B cell (primary cell): ENCODE results near the gene ZCCHC24. TPM values are rescaled to one million over a fixed set of nuclear protein-coding genes. Genes with fewer than 3 reads are reported as not detected.

ENCODE experiments used
- ATAC-seq: fragments of 200-7000 bp; cut with Tn5 transposase; one replicate; pipeline ENCODE4 v1.10.0; 2021; ENCODE audit warnings: low read depth, mild to moderate bottlenecking, moderate number of reproducible peaks, moderate library complexity
- CTCF ChIA-PET: fragments of 350-600 bp; sonication (Branson Sonifier 250); formaldehyde crosslinking; loops from one replicate; lab custom pipeline; 2021; ENCODE audit warnings: antibody characterized with exemption, inconsistent platforms; lab: Charles Lee
- POLR2A ChIA-PET: fragments of 350-600 bp; sonication (Branson Sonifier 250); formaldehyde crosslinking; loops from one replicate; lab custom pipeline; 2021; ENCODE audit warnings: antibody characterized with exemption; lab: Charles Lee
- DNase-seq: peaks from one replicate; pipeline ENCODE4 v3.0.0; 2013
- H2AFZ ChIP-seq: 2 replicates; pipeline ENCODE4 v1.6.1; 2012; ENCODE audit warnings: mild to moderate bottlenecking, low read depth, low read length; ENCODE audit not compliant: insufficient read depth, poor library complexity, severe bottlenecking
- H3K27ac ChIP-seq, 2 donors: 1 replicate in 1 of 2; 2 replicates in 1 of 2; pipeline ENCODE4 v1.5.1; 2012 to 2013; ENCODE audit warnings: low read length in 2 of 2, mild to moderate bottlenecking in 2 of 2, moderate library complexity in 1 of 2
- H3K27me3 ChIP-seq, 4 experiments: fragments of 200-600 bp in 1 of 4; sonication (generic) in 1 of 4; replicated peaks in 1 of 4; 1 replicate in 2 of 4; 2 replicates in 2 of 4; pipeline versions ENCODE4 v1.6.1 to v1.7.0; 2013 to 2016; ENCODE audit warnings: low read length in 3 of 4, mild to moderate bottlenecking in 2 of 4, mixed read lengths in 1 of 4, moderate library complexity in 1 of 4; ENCODE audit not compliant: insufficient read depth in 4 of 4, control insufficient read depth in 3 of 4; ENCODE audit errors: control extremely low read depth in 1 of 4
- H3K36me3 ChIP-seq, 2 experiments: replicated peaks in 1 of 2; 1 replicate in 1 of 2; 2 replicates in 1 of 2; pipeline versions ENCODE4 v1.6.1 to v1.7.1; 2013; ENCODE audit warnings: low read length in 1 of 2; ENCODE audit not compliant: insufficient read depth in 2 of 2, control insufficient read depth in 1 of 2; ENCODE audit errors: control extremely low read depth in 1 of 2, extremely low read depth in 1 of 2
- H3K4me1 ChIP-seq, 2 donors: fragments of 200-600 bp in 1 of 2; sonication (generic) in 1 of 2; 1 replicate in 1 of 2; 2 replicates in 1 of 2; pipeline versions ENCODE4 v1.5.1 to v1.6.1; 2013 to 2017; ENCODE audit warnings: low read length in 2 of 2; ENCODE audit not compliant: control insufficient read depth in 2 of 2, insufficient read depth in 2 of 2
- H3K4me2 ChIP-seq: replicated peaks from 2 replicates; pipeline ENCODE3; 2012; ENCODE audit warnings: mild to moderate bottlenecking, low read depth, low read length; ENCODE audit not compliant: poor library complexity, severe bottlenecking
- H3K4me3 ChIP-seq, 5 experiments: fragments of 200-600 bp in 1 of 5; sonication (generic) in 1 of 5; 1 replicate in 3 of 5; 2 replicates in 2 of 5; pipeline versions ENCODE4 v1.5.1 to v1.7.0; 2011 to 2016; ENCODE audit warnings: low read length in 4 of 5, mild to moderate bottlenecking in 4 of 5, low read depth in 2 of 5, control low read depth in 1 of 5, moderate library complexity in 1 of 5; ENCODE audit not compliant: insufficient read depth in 1 of 5; ENCODE audit errors: control extremely low read depth in 1 of 5, extremely low read depth in 1 of 5
- H3K79me2 ChIP-seq: fragments of 200-600 bp; sonication (generic); one replicate; pipeline ENCODE4 v1.6.0; 2016; ENCODE audit warnings: low read length; ENCODE audit not compliant: control insufficient read depth, insufficient read depth
- H3K9ac ChIP-seq: fragments of 200-600 bp; sonication (generic); 2 replicates; pipeline ENCODE4 v1.6.1; 2017; ENCODE audit warnings: mild to moderate bottlenecking, low read length, moderate library complexity
- H3K9me3 ChIP-seq, 3 donors: one replicate each; pipeline versions ENCODE4 v1.6.1 to v1.7.1; 2013; ENCODE audit warnings: low read length in 2 of 3; ENCODE audit not compliant: control insufficient read depth in 2 of 3, insufficient read depth in 1 of 3; ENCODE audit errors: control extremely low read depth in 1 of 3
- H4K20me1 ChIP-seq: 2 replicates; pipeline ENCODE4 v1.6.0; 2012; ENCODE audit warnings: mild to moderate bottlenecking, low read length; ENCODE audit not compliant: insufficient read depth, control insufficient read depth, poor library complexity, severe bottlenecking
- H3K27ac Mint-ChIP-seq: one replicate; pipeline ENCODE4 v1.8.0; 2021; ENCODE audit warnings: mixed read lengths
- H3K27me3 Mint-ChIP-seq: one replicate; pipeline ENCODE4 v1.8.0; 2021; ENCODE audit warnings: mixed read lengths
- H3K4me1 Mint-ChIP-seq: one replicate; pipeline ENCODE4 v1.8.0; 2021; ENCODE audit warnings: mixed read lengths
- H3K4me3 Mint-ChIP-seq: one replicate; pipeline ENCODE4 v1.8.0; 2021; ENCODE audit warnings: mixed read lengths
- H3K9me3 Mint-ChIP-seq: one replicate; pipeline ENCODE4 v1.8.0; 2022; ENCODE audit warnings: mixed read lengths; ENCODE audit not compliant: insufficient read depth
- EZH2 ChIP-seq: IDR thresholded peaks from 2 replicates; pipeline ENCODE4 v1.6.1; 2012; ENCODE audit warnings: borderline replicate concordance, low read depth, mild to moderate bottlenecking, moderate library complexity, low read length; ENCODE audit not compliant: insufficient read depth, poor library complexity, severe bottlenecking
- WGBS: methylation state at CpG from one replicate; pipeline ENCODE4 v1.1.5; 2013; ENCODE audit warnings: missing lambda C conversion rate; ENCODE audit not compliant: insufficient coverage; 5-methylcytosine and 5-hydroxymethylcytosine counted together
- intact Hi-C: fragments of 100-400 bp; cut with micrococcal nuclease; formaldehyde crosslinking; loops from one replicate; pipeline ENCODE4 v1.10.0; 2022
- polyA plus RNA-seq: library from polyadenylated mRNA; depleted of rRNA; stranded (reverse); fragments of >200 nt; gene quantifications from 2 replicates; pipeline ENCODE4 v1.2.3, GENCODE V29; 2012
- total RNA-seq, 2 donors: library from RNA; stranded (reverse); fragments of 120-200 nt in 1 of 2; gene quantifications; 1 replicate in 1 of 2; 2 replicates in 1 of 2; pipeline versions ENCODE4 v1.2.3 to v1.2.4, GENCODE V29; 2013 to 2022
- TF ChIP-seq, protein P1 (sequence below): fragments of 200-600 bp; IDR thresholded peaks from one replicate; pipeline ENCODE4 v1.8.0; 2022; ENCODE audit warnings: antibody characterized with exemption, mild to moderate bottlenecking

ZCCHC24 gene
- total and polyA plus RNA-seq, 2 donors (not counting 1 experiment from before 2014, with no cell fraction given): 0.34 to 2.3 TPM

DNA sequence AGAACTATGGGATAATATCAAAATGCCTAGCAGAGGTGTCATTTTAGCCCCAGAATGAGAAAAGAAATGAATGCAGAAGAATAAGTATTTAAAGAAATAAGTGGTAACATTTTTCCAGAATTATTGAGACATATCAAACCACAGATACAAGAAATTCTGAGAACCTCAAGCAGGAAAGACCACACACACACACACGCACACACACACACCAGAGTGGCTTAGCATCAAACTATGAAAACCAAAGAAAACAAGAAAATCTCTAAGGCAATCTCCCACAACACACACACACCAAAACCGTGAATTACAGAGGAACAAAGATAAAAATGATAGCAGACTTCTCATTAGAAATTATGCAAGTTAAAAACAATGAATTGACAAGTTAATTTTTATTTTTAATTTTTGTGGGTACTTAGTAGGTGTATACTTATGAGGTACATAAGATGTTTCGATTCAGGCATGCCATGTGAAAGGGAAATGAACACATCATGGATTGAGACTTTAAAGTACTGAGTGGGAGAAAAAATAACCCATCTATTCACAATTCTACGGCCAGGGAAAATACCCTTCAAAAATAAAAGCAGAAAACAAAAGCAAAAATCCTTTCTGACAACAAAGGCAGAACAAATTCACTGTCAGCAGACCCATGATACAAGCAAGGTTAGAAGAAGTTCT lies 83.6 kb downstream of the ZCCHC24 start:
- CTCF ChIA-PET: no interaction called here
- Histone ChIP-seq H3K4me2 (no peak overlapping the region), H3K27me3 (no peaks in the 10 kb centered on the region), H3K9me3 (no peaks in the 10 kb centered on the region), H3K4me1 (peaks cover 7 to 20% of the 10 kb centered on the region in 2 donors), H3K9ac (no peak overlapping the region), H4K20me1 (no peaks in the 10 kb centered on the region), H2AFZ (no peak overlapping the region), H3K27ac (no peak overlapping the region), H3K79me2 (no peaks in the 10 kb centered on the region), H3K36me3 (peaks cover 0 to 5% of the 10 kb centered on the region in 2 experiments), H3K4me3 (no peak overlapping the region)
- H3K9me3 Mint-ChIP-seq: no peaks in the 10 kb centered on the region
- ATAC-seq (no peak), DNase-seq (no peak)
- WGBS: no CpG with 5 or more reads among the region's 4 CpGs
- H3K27me3 Mint-ChIP-seq: no peaks in the 10 kb centered on the region
- intact Hi-C loops: no loop called here
- peaks cover 15% of the 10 kb centered on the region for H3K4me1 Mint-ChIP-seq
- no peak overlapping the region for H3K27ac Mint-ChIP-seq
- POLR2A ChIA-PET: no interaction called here
- no peak overlapping the region for H3K4me3 Mint-ChIP-seq
- no peak for TF ChIP-seq EZH2
- TF ChIP-seq, protein P1, sequence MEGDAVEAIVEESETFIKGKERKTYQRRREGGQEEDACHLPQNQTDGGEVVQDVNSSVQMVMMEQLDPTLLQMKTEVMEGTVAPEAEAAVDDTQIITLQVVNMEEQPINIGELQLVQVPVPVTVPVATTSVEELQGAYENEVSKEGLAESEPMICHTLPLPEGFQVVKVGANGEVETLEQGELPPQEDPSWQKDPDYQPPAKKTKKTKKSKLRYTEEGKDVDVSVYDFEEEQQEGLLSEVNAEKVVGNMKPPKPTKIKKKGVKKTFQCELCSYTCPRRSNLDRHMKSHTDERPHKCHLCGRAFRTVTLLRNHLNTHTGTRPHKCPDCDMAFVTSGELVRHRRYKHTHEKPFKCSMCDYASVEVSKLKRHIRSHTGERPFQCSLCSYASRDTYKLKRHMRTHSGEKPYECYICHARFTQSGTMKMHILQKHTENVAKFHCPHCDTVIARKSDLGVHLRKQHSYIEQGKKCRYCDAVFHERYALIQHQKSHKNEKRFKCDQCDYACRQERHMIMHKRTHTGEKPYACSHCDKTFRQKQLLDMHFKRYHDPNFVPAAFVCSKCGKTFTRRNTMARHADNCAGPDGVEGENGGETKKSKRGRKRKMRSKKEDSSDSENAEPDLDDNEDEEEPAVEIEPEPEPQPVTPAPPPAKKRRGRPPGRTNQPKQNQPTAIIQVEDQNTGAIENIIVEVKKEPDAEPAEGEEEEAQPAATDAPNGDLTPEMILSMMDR: no peak

- 100% methylated on average over 3 of the region's 5 CpGs for WGBS
- H3K27me3 Mint-ChIP-seq: no peaks in the 10 kb centered on the region
These were observed 84.7 kb downstream of the ZCCHC24 start for GRCh38 chr10:79360499-79361342.

More at GRCh38 chr10:79360499-79361342, 84.7 kb downstream of the ZCCHC24 start:
- ChIA-PET CTCF (interaction anchor here (1.4 kb wide), 1 partner anchor 13 kb away, joined by 5 read pairs; no protein-coding TSS in a partner anchor), POLR2A (no interaction called here)
- Histone ChIP-seq H3K9me3 (no peaks in the 10 kb centered on the region), H3K27ac (no peak overlapping the region), H3K36me3 (peaks cover 0 to 5% of the 10 kb centered on the region in 2 experiments), H3K79me2 (no peaks in the 10 kb centered on the region), H3K4me2 (no peak overlapping the region), H3K9ac (no peak overlapping the region), H3K27me3 (no peaks in the 10 kb centered on the region), H4K20me1 (no peaks in the 10 kb centered on the region), H3K4me1 (peaks cover 13 to 28% of the 10 kb centered on the region in 2 donors), H3K4me3 (no peak overlapping the region), H2AFZ (no peak overlapping the region)
- TF ChIP-seq, protein P1: no peak
- no peak for TF ChIP-seq EZH2
- intact Hi-C loops: no loop called here
- Mint-ChIP-seq H3K4me3 (no peak overlapping the region), H3K27ac (no peak overlapping the region), H3K4me1 (peaks cover 21% of the 10 kb centered on the region), H3K9me3 (no peaks in the 10 kb centered on the region)
- DNase-seq (no peak), ATAC-seq (no peak)
